Body of pancreas (tissue), 4 donors: ENCODE measurements around the gene ZBTB1. TPM values are rescaled to one million over a fixed set of nuclear protein-coding genes. Genes with fewer than 3 reads are reported as not detected.
A peak's percentile ranks its signal among the peaks of the same experiment; 100 is the strongest.

ENCODE experiments used
- ATAC-seq: fragments of 150-250 bp; one replicate; pipeline ENCODE4 v1.9.1; 2016
- DNase-seq, 4 donors: peaks; one replicate each; pipeline ENCODE4 v3.0.0-alpha.2; 2019
- H3K27ac ChIP-seq, 4 donors: fragments of 200-600 bp; sonication (generic); 1 replicate in 3 of 4; 2 replicates in 1 of 4; pipeline versions ENCODE4 v1.5.1 to v1.6.1; 2016 to 2019; ENCODE audit warnings: mild to moderate bottlenecking in 1 of 4, mixed read lengths in 1 of 4, moderate library complexity in 1 of 4
- H3K27me3 ChIP-seq, 2 donors: fragments of 200-600 bp; sonication (generic); one replicate each; pipeline ENCODE4 v1.6.0; 2016; ENCODE audit warnings: mild to moderate bottlenecking in 1 of 2
- H3K36me3 ChIP-seq, 2 donors: fragments of 200-600 bp; sonication (generic); replicated peaks in 1 of 2; 2 replicates each; pipeline ENCODE4 v1.5.1; 2016; ENCODE audit warnings: low read depth in 2 of 2; ENCODE audit not compliant: insufficient read depth in 1 of 2
- H3K4me1 ChIP-seq: fragments of 200-600 bp; sonication (generic); one replicate; pipeline ENCODE4 v1.6.0; 2016
- H3K4me3 ChIP-seq, 2 donors: fragments of 200-600 bp; sonication (generic); 1 replicate in 1 of 2; 2 replicates in 1 of 2; pipeline ENCODE4 v1.5.1; 2016 to 2019
- H3K9me3 ChIP-seq, 3 donors: fragments of 200-600 bp; sonication (generic); 1 replicate in 2 of 3; 2 replicates in 1 of 3; pipeline ENCODE4 v1.5.1; 2016
- POLR2A ChIP-seq, 3 donors: fragments of 450-650 bp; IDR thresholded peaks; one replicate each; pipeline ENCODE4 v1.6.1; 2016; ENCODE audit warnings: antibody characterized with exemption in 3 of 3, mild to moderate bottlenecking in 2 of 3
- WGBS, 2 donors: methylation state at CpG; one replicate each; pipeline ENCODE4 v1.1.5; 2017; 5-methylcytosine and 5-hydroxymethylcytosine counted together
- intact Hi-C: fragments of 100-400 bp; cut with DNase I; formaldehyde crosslinking; loops from one replicate; pipeline ENCODE4 v1.15.1; 2023
- total RNA-seq, 2 donors: library from RNA; depleted of rRNA; stranded (reverse); fragments of >200 nt; gene quantifications; one replicate each; pipeline ENCODE4 v1.1.0, GENCODE V29; 2016
- TF ChIP-seq, protein P1 (sequence below), 7 experiments: fragments of 450-650 bp in 4 of 7; fragments of 200-600 bp in 3 of 7; sonication (generic) in 3 of 7; IDR thresholded peaks; one replicate each; pipeline ENCODE4 v1.5.1; 2016 to 2019; ENCODE audit warnings: antibody characterized with exemption in 7 of 7

Gene ZBTB1
- total RNA-seq, 2 donors from 2014 or later: 28.5 to 43.8 TPM

DNA sequence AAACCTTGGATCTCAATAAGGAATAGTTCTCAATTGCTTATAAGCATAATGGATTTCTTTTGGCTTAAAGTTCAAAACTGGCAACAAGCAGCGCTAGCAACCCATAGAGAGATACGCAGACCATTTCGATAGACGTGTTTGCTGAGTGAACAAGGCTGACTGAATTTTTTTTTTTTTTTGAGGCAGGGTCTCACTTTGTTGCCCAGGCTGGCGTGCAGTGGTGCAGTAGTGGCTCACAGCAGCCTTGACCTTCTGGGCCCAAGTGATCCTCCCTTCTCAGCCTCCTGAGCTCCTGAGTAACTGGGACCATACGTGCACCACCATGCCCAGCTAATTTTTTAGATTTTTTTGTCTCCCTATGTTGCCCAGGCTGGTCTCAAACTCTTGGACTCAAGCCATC lies 40.7 kb upstream of the ZBTB1 start:
- peaks cover 0 to 2% of the 10 kb centered on the region in 2 donors for H3K36me3 ChIP-seq
- peaks cover 15% of the 10 kb centered on the region for H3K4me1 ChIP-seq
- intact Hi-C loops: no loop called here
- no peak for TF ChIP-seq POLR2A (IDR thresholded peaks at IDR 0.05)
- TF ChIP-seq, protein P1, sequence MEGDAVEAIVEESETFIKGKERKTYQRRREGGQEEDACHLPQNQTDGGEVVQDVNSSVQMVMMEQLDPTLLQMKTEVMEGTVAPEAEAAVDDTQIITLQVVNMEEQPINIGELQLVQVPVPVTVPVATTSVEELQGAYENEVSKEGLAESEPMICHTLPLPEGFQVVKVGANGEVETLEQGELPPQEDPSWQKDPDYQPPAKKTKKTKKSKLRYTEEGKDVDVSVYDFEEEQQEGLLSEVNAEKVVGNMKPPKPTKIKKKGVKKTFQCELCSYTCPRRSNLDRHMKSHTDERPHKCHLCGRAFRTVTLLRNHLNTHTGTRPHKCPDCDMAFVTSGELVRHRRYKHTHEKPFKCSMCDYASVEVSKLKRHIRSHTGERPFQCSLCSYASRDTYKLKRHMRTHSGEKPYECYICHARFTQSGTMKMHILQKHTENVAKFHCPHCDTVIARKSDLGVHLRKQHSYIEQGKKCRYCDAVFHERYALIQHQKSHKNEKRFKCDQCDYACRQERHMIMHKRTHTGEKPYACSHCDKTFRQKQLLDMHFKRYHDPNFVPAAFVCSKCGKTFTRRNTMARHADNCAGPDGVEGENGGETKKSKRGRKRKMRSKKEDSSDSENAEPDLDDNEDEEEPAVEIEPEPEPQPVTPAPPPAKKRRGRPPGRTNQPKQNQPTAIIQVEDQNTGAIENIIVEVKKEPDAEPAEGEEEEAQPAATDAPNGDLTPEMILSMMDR (IDR thresholded peaks at IDR 0.05): no peak
- no peak for ATAC-seq
- no peak overlapping the region for H3K4me3 ChIP-seq
- H3K27me3 ChIP-seq: no peaks in the 10 kb centered on the region
- 91 to 94% methylated on average over 6 of the region's 6 CpGs for WGBS, 2 donors
- no peaks in the 10 kb centered on the region for H3K9me3 ChIP-seq
- no peak overlapping the region for H3K27ac ChIP-seq
- DNase-seq: no peak

GRCh38 chr14:64464651-64465050 lies 39.9 kb upstream of the ZBTB1 start:
- peaks cover 0 to 2% of the 10 kb centered on the region in 2 donors for H3K36me3 ChIP-seq
- no peaks in the 10 kb centered on the region for H3K27me3 ChIP-seq
- TF ChIP-seq POLR2A (IDR thresholded peaks at IDR 0.05): no peak
- TF ChIP-seq, protein P1 (IDR thresholded peaks at IDR 0.05): no peak
- no peak overlapping the region for H3K27ac ChIP-seq
- DNase-seq (no peak), ATAC-seq (peak; percentile 8)
- H3K9me3 ChIP-seq: no peaks in the 10 kb centered on the region
- intact Hi-C loops: no loop called here
- peaks cover 15% of the 10 kb centered on the region for H3K4me1 ChIP-seq
- WGBS, 2 donors: 8 to 9% methylated on average over 6 of the region's 6 CpGs
- no peak overlapping the region for H3K4me3 ChIP-seq

- intact Hi-C loops: no loop called here
- Histone ChIP-seq H3K27ac (peak within 1 kb of the TSS in 3 of 4 donors; percentile 39 to 49 (median 48)), H3K4me1 (peaks cover 15% of the 10 kb centered on the region), H3K9me3 (no peaks in the 10 kb centered on the region), H3K36me3 (no peaks in the 10 kb centered on the region), H3K27me3 (no peaks in the 10 kb centered on the region), H3K4me3 (peak within 1 kb of the TSS; percentile 48 to 49)
- peak; percentile 44 to 77 (median 56) for DNase-seq
- ATAC-seq: peak; percentile 89
- WGBS, 2 donors: 1 to 3% methylated on average over 17 to 53 of the region's 74 CpGs
- TF ChIP-seq, protein P1 (IDR thresholded peaks at IDR 0.05): no peak
- no peak for TF ChIP-seq POLR2A (IDR thresholded peaks at IDR 0.05)
Observed at GRCh38 chr14:64465191-64465822, 39.3 kb upstream of the ZBTB1 start, which contains the start of gene AKAP5. Gene AKAP5 (plus strand): TSS chr14:64465499. CDS start chr14:64468395, 2,896 bp downstream.

- DNase-seq (peak in 3 of 4 donors; percentile 16 to 30 (median 19)), ATAC-seq (peak; percentile 36)
- Histone ChIP-seq H3K4me1 (peaks cover 15% of the 10 kb centered on the region), H3K27me3 (no peaks in the 10 kb centered on the region), H3K36me3 (no peaks in the 10 kb centered on the region), H3K4me3 (peak overlapping the region; percentile 48 to 49), H3K9me3 (no peaks in the 10 kb centered on the region), H3K27ac (peak overlapping the region in 3 of 4 donors; percentile 39 to 49 (median 48))
- TF ChIP-seq POLR2A (IDR thresholded peaks at IDR 0.05): no peak
- TF ChIP-seq, protein P1 (IDR thresholded peaks at IDR 0.05): peak in 2 of 7 experiments; percentile 8 to 18
- intact Hi-C loops: no loop called here
- 6 to 8% methylated on average over 15 of the region's 15 CpGs for WGBS, 2 donors
Observed at GRCh38 chr14:64465831-64466554, 38.6 kb upstream of the ZBTB1 start.
